Putamen (tissue), 1 donor: ENCODE measurements around the gene MRPS35.
A peak's percentile ranks its signal among the peaks of the same experiment; 100 is the strongest.

Experiments used
- DNase-seq: peaks from one replicate; pipeline ENCODE4 v3.0.0-alpha.2; 2016; ENCODE audit warnings: low spot score

The MRPS35 gene

DNA sequence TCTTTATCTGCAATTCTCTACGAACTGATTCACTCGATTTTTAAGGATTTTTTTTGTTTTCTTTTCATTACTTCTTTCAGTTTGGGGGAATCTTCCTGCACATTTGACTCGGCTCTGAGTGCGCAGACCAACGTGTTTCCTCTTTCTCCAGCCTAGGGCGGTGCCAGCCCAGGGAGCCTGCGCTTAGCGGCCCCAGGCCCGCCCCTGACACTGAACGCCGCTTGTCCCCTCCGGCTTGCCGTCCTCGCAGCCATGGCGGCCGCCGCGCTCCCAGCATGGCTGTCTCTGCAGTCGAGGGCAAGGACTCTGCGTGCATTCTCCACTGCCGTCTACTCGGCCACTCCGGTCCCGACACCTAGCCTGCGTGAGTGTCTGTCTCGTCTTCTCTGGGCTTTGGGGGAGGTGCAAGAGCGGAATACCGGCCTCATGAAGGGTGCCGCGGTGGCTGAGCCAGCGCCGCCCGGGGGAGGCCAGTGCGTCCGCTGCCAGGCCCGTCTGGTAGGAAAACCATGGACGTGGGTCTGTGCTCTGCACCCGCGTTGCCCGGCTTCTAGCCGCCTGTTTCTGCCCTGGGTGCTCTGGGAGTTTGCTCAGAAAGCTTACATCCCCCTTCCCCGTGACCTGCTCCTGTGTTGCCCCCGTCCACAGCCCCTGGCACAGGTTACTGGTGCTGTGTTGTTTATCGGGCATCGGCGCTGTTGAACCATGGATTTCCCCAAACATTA is at the start of gene MRPS35:
MRPS35 (plus strand) TSS at position 241 of the 725 bp plus-strand sequence; CDS start at position 253, 12 bp downstream.
- peak; percentile 91 for DNase-seq

DNA sequence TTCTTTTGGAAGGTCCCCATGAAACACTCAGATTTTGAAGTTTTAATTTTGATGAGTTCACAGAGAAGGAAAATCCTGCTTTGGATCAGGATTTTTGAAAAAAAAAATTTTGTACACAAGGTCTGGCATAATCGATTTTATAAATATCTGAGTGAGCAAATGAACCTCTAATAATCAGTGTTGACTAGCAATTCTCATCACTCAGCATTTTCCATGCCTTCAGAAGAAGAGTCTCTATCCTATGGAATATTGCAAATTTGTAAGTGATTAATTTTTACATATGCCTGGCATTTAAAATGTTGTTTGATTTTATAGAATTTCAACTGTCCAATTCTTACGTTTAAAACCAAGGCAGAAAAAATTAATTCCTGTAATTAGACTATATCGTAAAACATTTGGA is 44.9 kb upstream of the MRPS35 start:
- no peak for DNase-seq

DNA sequence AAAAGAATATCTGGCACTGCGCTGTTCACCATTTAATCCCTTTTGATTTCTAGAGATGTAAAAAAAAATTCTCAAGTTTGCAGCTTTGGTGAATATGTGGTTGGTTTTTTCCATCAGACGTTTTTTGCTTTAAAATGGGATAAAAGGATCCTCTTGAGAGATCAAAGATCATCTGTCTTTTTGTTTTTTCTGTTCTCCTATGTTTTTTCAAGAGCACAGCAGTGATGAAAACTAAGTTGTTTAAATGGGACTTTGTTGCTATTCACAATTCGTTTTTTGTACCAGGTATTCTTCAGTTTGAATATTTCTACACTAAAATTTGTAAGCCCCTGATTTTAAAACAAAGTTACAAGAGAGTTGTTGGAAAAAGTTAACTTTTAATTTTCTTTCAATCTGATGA is 44.1 kb upstream of the MRPS35 start:
- no peak for DNase-seq

DNA sequence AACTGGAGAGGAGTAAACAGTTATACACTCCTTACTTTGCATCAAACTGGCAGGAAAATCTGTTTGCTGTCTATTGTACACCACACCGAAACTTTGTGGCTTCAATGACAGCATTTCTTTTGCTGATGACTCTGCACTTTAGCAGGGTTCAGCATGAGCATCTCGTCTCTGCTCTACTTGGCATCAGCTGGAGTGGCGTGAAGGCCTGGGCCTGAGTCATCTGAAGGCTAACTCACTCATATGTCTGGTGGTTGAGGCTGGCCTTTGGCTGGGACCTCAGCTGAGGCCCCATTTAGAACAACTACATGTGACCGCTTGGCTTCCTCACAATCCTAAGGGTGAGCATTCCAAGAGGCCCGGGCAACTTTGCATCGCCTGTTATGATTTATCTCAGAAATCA is 43.1 kb upstream of the MRPS35 start:
- DNase-seq, result no peak

DNA sequence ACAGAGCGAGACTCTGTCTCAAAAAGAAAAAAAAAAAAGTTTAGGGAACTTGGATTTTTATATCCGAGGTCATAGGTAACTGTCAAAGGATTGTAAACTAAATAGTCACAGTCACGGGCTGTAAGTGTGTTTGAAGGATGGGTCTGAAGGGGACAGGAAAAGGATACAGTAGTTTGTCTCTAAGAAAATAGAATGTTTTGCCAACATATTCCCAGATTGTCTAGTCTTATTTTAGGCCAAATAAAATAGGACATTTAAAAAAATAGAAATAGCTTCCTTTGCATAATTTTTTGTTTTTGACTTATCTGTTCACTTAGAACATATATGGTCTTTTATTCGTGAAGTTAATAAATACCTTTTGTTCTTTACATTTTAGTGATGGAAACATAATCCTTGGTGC is 38.6 kb upstream of the MRPS35 start:
- DNase-seq, result no peak

DNA sequence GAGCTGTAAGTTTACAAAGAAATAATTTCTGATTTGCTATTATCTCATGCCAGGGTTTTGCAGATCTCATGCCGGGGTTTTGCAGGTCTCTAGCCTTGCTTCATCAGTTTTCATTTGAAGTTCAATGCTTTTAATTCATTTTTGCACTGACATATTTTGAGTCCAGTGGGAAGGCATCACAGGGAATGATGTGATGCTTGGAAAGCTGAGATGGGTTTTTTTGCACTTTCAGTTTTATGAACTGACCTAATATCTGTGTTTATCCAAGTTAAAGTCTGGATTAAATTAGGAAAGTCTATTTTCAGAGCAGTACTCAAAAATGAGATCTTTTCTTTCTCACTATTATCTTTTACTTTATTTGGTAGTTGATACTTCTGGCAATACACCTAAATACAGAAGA is 38.0 kb upstream of the MRPS35 start:
- DNase-seq, result no peak

DNA sequence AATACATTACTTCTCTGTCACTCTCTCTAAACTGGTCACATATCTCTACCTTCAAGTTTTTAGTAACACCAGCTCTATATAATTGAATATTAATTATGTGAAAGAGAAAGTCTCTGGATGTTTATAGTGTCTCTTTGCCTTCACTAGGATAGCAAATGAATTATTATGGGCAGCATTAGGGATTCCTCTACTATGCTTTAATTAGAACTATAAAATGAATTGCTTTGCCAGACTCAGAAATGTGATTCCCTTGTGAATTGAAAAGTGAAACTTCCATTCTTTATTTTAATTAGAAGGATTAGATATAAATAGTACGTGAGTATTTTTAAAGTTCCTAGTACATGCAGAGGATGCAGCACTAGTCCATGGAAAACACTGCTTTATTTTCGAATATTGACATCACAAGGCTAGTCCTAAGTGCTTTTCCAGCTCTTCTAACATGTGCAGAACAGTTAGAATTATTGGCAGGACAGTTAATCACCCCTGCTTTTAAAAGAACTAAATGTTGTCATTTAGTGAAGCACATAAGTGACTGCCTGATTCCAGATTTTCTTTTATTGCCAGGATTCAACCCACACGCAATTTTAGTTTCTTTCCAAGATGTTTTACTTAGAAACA is 37.4 kb upstream of the MRPS35 start:
- DNase-seq, result no peak

DNA sequence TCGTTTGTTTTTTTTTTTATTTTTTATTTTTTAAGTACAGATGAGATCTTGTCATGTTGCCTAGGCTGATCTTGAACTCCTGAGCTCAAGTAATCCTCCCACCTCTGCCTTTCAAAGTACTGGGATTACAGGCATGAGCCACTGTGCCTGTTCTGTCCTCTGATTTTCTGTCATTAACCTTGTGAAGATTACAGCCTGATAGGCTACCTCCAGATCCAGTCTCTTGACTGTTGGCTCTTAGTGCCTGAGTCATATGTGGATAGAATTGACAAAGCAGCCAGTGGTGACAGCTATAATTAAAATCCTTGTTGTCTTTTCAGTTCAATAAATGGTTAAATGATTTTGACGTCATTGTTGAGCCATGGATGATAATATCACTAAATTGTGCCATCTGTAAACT is 35.6 kb upstream of the MRPS35 start:
- DNase-seq, result no peak

DNA sequence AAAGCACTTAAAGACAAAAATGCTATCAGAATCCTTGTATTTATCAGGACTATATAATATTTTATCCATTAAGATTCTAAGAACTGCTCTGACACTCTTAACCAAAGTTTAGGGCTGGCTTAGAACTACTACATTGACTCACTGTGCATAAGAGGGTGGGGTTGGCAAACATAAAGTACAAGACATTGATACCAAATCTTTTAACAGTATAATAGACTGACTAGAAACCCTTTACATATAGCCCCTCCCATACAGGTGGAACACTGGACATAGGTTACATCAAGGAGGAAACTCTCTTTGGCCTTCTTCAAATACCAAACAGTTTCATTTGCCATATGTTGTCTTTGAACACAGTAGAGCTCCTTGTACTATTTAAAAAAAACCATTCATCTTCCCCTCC is 30.0 kb upstream of the MRPS35 start:
- DNase-seq, result no peak

DNA sequence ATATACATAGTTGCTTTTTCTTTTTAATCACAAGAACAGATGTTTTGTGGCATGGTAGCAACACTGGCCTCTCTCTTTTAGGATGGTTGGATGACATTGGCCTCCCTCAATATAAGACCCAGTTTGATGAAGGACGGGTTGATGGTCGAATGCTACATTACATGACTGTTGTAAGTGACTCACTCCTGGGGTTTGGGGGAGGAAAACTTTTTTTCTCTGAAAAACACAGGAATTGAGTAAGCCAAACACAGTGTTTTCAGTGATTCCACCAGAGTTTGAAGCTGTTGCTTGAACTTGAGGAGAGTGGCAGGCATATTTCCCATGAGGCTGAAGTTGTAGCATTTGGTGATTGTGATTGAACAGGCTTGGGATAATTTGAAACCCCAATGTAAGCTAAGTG is 28.1 kb upstream of the MRPS35 start:
- DNase-seq, result no peak

DNA sequence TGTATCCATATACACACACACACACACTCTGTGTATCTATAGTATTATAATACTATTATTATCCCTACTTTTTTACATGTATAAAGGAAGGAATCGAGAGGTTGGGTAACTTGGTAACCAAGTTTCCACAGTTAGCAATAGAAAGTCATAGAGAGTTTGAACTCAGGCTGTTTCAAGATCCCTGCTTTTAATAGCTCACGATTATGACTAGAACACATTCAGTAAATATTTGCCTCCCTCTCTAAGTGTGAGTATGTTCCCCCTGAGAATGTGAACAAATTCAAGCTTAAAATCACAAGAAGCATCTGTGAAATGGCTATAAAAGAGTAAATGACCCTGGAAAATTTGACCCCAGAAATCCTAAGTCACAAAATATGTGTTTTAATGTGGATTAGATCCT is 25.4 kb upstream of the MRPS35 start:
- no peak for DNase-seq

DNA sequence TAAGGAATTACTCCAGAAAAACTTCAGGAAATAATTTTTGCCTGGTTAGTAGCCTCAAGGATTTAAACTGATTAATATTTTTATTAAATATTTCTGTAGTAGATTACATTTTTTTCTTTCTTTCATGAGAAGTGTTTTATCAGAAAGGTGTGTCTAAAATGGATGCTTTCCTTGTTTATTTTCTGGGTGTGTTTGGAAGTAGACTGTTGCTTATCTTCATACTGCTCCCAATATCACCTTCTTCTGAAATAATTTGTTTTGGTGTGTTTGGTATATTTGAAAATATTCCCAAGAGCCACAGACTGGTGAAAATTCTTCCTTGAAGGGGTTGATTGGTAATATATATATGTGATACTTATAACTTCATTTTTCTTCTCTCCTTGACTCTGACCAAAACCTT is 24.5 kb upstream of the MRPS35 start:
- DNase-seq, result no peak

DNA sequence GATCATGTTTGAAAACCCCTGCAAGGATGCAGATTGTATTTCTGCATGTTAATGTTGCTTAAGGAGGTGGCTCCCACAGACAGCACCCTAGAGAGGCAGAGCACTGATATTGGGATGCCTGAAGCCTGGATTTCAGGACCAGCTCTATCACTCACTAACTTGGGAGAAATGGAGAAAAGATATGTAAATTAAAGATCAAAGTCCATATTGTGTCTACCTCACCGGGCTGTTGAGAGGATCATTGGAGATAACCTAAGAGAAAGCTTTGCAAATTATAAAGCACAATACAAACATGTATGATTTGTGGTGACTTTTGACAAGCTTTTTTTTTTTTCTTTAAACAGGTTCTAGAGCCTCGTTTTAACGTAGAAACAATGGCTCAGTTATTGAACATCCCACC is 22.0 kb upstream of the MRPS35 start:
- DNase-seq, result no peak

DNA sequence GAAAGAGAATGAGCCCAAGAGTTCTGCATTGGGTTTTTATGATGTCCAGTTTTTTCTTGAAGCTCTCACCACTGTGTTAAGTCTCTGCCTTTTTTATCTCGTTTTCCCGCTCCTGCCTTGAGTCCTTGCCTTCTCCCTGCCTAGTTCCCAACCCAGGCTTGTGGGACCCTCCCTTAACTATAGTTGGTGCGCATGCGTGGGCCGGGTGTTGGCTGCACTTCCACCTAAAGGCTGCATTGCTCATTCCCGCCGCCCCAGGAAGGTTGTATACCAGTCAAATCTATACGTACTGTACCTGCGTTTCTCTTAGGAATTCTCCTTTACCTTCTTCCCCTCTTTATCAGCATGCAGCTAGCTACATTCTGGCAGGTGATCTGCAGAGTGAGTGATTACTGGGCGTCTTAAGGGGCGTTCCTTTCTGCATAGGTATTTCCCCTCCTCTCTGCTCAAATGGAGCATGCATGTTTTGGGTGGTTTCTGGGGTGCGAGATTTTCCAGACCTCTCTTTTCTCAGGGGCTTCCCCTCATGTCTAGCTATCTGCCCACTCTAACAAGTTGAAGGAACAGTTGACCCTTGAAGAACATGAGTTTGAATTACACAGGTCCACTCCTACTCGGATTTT is 21.0 kb upstream of the MRPS35 start:
- no peak for DNase-seq

DNA sequence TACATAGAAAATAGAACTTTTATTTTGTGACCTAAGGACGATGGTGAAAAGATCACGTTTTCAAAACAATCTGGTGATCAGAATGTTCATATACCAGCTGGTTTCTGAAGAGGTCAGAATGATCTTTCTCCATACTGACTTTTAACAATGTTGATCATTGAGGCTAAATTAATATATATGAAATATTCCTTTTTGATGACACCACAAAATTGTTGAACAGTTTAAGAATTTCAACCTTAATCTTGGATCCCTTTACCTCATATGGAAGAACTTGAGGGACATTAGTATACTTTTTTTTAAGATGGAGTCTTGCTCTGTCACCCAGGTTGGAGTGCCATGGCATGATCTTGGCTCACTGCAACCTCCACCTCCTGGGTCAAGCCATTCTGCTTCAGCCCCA is 17.2 kb upstream of the MRPS35 start:
- DNase-seq, result no peak

DNA sequence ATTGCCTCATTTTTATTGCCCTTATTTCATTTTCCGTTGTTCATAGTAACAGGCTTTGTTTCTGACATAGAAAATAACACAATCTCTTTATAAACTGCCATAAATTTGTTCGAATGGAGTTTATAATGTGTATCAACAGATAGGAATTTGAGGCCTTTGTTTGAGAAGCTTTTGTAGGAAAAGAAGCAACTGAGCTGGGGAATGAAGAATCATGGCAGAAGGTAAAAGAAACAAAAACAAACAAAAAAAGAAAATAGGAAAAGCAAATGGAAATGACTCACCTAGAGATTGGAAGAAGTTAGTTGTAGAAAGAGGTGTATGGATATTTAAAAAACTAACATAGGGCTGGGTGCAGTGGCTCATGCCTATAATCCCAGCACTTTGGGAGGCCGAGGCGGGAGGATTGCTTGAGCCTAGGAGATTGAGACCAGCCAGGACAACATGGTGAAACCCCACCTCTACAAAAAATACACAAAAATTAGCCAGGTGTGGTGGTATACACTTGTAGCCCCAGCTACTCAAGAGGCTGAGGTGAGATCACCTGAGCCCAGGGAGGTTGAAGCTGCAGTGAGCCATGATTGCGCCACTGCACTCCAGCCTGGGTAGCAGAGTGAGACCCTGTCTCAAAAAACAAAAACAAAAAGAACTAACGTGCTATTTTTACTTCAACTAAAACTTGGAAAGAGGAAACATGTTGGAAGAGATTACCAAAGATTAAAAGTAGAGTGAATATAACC is 14.9 kb upstream of the MRPS35 start:
- no peak for DNase-seq

DNA sequence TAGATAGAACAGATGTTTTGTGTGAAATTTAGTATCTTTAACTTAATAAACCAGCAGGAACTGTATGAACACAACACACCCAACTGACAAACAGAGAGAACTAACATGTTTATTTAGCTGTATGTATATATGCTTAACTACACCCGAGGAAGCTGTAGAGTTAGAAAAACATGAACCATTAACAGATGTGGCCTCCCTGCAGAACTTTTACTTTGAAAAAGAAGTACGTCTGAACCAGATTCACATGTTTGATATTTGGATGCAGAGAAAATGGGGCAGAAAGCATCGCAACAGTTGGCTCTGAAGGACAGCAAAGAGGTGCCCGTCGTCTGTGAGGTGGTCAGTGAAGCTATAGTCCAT is 14.4 kb upstream of the MRPS35 start, which contains the start of gene REP15:
REP15 (plus strand) TSS at position 155 of the 360 bp plus-strand sequence; CDS start at position 271, 116 bp downstream.
- DNase-seq, result no peak

DNA sequence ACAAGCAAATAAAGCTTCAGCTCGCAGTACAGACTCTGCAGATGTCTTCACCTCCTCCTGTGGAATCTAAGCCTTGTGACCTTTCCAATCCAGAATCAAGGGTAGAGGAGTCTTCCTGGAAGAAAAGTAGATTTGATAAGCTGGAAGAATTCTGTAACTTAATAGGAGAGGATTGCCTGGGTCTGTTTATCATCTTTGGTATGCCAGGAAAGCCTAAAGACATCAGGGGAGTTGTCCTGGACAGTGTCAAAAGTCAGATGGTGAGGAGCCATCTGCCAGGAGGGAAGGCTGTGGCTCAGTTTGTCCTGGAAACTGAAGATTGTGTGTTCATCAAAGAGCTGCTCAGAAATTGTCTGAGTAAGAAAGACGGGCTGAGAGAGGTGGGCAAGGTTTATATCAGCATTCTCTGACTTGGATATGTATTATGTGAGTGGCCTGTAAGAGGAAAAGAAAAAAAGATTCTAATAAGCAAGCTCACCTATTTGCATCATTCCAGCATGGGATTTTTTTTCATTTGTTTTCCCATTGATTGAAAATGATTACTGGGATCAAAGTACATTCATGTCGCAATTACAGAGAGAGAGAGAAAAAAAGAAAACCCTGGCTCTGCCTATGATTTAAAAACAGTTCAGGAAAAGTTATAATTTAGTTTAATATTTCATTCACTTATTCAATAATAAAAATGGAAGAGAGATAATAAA is 13.6 kb upstream of the MRPS35 start:
- DNase-seq, result no peak

DNA sequence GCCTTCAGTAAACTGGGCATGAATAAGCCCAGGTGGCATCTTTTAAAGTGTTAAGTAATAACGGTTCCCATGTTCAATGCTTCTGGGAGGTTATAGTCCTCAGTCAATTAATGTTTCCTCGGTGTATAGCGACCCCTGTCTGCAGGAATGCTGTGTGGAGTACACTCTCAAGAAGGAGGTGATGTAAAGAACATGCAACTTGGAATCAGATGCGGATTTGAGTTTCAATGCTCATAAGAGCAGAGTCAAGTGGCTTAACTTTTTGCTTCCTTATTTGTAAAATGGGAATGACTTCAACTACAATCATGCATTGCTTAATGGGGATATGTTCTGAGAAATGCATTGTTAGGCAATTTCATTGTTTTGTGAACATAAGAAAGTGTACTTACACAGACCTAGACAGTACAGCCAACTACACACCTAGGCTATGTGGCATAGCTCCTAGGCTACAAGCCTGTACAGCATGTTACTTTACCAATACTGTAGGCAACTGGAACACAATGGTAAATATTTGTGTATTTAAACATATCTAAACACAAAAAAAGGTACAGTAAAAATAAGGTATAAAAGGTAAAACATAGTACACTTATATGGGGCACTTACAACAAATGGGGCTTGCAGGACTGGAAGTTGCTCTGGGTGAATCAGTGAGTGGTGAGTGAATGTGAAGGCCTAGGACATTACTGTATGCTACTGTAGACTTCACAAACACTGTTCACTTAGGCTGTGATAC is 6.7 kb upstream of the MRPS35 start:
- DNase-seq, result peak; percentile 52

DNA sequence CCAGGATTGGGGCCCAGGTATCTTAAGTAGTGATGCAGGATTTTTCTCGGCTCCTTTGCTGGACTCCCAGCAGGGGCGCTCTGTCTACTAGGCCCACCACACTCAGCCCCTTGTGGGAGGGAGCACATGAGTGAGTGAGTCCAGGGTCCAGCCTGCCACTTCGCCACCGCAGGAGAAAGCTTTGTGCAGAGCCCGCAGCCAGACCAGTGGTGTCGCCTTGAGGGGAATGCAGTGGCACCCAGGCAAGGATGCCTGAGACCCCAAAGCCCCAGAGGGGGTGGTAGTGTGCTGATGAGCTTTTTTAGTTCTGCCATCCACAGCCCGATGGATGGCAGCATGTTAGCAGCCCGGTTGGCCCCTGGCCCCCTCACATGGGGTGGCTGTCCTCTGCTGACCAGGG is 5.4 kb upstream of the MRPS35 start:
- DNase-seq, result no peak

DNA sequence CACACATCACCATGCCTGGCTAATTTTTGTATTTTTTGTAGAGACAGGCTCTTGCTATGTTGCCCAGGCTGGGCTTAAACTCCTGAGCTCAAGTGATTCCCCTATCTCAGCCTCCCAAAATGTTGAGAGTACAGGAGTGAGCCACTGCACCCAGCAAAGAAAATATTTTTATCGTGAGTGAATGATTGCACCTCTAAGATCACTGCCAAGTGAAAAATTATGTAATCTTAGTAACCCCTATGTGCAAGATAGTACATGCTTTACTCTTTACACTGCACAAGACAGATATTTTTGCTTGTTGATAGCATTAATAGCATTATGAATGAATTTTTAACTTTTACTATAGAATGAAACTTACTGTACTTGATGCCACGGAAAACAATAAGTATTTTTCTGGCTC is 3.4 kb upstream of the MRPS35 start:
- no peak for DNase-seq
